Neural cell (in vitro differentiated cells): ENCODE data around the gene NSG1.

ENCODE experiments used
- EP300 ChIP-seq: fragments of 450-650 bp; conservative IDR thresholded peaks from 2 replicates; pipeline ENCODE4 v1.6.1; 2014; ENCODE audit warnings: antibody characterized with exemption, mild to moderate bottlenecking, moderate library complexity; ENCODE audit not compliant: poor library complexity, severe bottlenecking
- EZH2 ChIP-seq: fragments of 200-600, 300-800 bp; shearing (Covaris generic), sonication (generic); IDR thresholded peaks from 2 replicates; pipeline ENCODE4 v1.6.1; 2014; ENCODE audit warnings: antibody characterized with exemption, low read length, borderline replicate concordance, mild to moderate bottlenecking; ENCODE audit not compliant: insufficient read depth, poor library complexity, severe bottlenecking

DNA sequence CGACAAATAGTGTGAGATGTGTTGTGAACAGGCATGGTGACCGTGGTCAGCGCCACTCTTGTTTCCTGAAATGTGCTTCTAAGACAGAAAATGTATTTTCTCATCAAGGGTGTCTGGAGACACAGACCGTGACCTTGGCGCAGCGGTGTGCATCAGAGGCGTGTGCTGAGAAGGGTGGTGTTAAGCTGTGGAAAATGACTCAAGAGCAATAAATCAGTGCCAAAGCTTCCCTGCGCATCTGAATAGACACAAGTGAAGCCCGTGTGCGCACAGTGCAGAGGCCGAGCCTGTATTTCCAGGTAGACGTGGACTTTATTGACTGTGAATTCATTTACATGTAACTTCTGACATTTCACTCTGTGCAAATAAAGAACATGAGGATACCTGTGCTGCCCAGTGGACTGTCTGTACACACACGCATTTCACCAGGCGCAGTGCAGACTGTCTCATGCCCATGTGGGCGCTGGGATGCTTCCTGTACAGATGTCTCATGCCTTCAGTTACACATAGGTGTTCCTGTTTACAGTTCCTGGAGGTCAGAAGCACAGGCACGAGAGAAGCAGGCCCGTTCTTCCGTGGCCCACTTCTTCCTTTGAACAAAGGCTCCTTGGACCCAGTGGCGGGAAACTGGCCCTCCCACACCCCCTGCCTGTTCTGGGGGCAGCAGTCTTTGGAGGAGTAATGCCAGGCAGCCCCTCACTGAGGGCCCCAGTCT is 31.9 kb downstream of the NSG1 start:
- TF ChIP-seq EZH2 (no peak), EP300 (no peak)
